22Rv1 (cell line): ENCODE results near the gene PSME3.

Experiments used
- H3K27ac ChIP-seq: fragments of 450-650 bp; 2 replicates; pipeline ENCODE4 v1.5.1; 2017
- ZFX ChIP-seq: fragments of 450-650 bp; IDR thresholded peaks from 2 replicates; pipeline ENCODE4 v1.6.1; 2017; ENCODE audit warnings: antibody characterized with exemption, borderline replicate concordance
- TF ChIP-seq, protein P1 (sequence below): fragments of 450-650 bp; IDR thresholded peaks from 2 replicates; pipeline ENCODE4 v1.5.1; 2017; ENCODE audit warnings: mild to moderate bottlenecking

Gene PSME3

DNA sequence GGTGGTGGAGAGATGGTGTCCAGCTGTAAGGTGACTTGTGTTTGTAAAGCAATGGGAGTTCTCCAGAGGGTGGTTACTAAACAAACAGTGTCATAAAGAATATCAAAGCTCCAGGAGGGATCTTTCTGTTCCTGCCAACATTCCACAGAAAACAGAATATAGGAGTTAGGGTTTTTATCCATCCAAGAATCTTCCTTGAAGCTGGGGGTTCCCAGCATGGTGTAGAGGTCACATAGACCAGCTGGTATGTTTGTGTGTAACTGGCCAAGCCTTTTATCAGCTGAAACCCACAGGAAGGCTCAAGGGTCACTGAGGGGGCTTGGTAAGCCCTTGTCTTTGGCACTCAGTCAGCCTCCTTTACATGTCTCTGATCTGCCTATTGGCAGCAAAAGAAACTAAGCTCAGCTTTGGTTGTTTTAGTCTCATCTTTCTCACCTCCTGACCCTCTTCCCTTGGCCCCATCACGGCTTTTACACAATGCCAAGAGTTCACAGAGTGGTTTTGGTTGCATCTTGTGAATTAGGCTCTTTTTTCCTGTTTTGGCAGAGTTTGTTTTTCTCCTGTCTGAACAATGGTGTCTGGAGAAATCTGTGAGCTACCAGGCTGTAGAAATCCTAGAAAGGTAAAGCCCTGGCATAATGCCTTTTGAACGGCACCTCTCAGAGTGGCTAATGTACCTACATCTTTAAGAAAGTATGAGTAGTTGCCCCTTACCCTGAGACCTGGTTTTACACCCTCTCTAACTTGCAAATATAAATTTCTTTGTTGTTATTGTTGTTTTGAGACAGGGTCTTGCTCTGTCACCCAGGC lies 29.9 kb upstream of the PSME3 start:
- H3K27ac ChIP-seq = peak overlapping the region; percentile 98

DNA sequence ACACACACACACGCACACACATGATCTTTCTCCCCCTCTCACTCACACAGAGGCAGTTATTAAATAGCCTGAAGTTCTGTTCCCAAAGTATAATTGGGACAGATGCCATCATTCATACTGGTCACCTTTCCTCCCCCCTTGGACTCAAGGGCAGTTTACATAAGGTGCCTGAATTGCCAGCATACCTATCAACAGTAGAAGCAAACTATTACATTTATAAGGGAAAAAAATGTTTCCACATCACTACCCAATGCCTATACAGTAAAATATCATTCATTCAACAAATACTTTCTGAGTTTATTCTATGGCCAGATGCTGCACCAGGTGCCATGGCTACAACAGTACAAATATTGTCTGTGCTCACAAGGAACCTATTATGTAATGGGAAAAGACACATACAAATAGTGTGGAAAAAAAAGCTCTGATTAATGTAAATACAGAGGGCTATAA lies 28.3 kb upstream of the PSME3 start:
- TF ChIP-seq, protein P1, sequence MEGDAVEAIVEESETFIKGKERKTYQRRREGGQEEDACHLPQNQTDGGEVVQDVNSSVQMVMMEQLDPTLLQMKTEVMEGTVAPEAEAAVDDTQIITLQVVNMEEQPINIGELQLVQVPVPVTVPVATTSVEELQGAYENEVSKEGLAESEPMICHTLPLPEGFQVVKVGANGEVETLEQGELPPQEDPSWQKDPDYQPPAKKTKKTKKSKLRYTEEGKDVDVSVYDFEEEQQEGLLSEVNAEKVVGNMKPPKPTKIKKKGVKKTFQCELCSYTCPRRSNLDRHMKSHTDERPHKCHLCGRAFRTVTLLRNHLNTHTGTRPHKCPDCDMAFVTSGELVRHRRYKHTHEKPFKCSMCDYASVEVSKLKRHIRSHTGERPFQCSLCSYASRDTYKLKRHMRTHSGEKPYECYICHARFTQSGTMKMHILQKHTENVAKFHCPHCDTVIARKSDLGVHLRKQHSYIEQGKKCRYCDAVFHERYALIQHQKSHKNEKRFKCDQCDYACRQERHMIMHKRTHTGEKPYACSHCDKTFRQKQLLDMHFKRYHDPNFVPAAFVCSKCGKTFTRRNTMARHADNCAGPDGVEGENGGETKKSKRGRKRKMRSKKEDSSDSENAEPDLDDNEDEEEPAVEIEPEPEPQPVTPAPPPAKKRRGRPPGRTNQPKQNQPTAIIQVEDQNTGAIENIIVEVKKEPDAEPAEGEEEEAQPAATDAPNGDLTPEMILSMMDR = no peak
- TF ChIP-seq ZFX = no peak
- peak overlapping the region; percentile 98 for H3K27ac ChIP-seq

More for the DNA sequence above, 29.9 kb upstream of the PSME3 start:
- TF ChIP-seq, protein P1 = no peak
- no peak for TF ChIP-seq ZFX

DNA sequence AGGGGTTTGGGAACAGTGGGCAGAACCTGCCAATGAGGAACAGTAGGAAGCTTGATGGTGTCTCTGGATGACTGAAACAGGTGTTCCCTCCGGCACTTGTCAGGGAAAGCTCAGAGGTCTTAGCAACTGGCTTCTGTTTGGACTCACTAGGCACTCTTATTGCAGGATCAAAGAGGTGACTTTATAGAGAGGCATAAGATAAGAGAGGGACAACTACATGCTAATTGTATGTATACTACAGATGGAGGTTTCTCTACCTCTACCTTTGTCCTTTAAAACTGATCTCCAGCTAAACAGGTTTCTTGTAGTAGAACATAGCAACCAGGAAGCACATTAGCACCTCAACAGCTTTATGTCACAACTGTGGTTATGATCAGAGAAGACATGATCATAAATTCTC lies 26.9 kb upstream of the PSME3 start:
- no peak for TF ChIP-seq ZFX
- TF ChIP-seq, protein P1 = no peak
- peak overlapping the region; percentile 98 for H3K27ac ChIP-seq

DNA sequence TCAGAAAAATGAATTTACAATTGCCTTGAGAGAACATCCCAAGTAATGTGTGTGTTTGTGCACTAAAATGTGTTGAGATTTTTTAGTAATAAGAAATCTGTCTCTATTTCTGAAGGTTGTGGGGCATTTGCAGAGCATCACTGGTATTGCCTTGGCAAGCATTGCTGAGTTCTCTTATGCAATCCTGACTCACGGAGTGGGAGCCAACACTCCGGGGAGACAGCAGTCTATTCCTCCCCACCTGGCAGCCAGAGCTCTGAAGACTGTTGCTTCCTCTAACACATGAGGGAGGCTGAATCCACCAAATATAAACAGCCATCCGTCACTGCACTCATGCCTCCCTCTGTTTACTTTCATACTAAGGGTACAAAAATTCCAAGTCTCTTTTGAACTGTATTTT lies 23.9 kb upstream of the PSME3 start:
- TF ChIP-seq ZFX = no peak
- TF ChIP-seq, protein P1 = no peak
- H3K27ac ChIP-seq = no peak overlapping the region

DNA sequence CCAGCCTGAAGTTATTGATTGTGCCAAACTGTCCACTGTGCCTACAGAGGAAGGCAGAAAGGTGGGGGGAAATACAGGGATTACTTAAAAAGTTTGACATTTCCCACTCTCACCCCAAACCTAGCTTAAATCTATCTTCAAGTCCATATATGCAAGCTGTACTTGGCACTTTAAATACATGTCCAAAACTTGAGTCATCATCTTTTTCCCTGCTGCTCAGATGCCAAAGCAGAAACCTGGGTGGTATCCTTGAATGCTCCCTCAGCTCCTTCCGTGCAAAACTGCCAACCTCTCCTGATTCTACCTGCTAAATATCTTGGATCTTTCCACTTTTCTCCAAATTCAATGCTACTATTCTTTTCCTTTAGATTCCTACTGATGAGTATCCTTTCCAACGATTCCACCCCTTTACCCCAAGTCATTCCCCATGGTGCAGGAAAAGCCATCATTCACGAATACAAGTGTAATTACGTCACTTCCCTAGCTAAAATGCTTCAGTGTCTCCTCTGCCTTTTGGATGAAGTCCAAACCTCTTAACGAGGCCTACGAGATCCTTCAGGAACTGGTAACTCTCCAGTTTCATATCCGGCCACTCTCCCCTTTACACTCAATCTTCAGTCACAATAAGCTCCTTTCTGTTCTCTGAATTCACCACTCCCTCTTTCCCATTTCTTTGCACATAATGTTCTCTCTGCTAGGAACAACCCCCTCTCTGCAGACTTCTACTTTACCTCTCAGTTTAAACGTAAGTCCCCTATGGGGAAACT lies 18.4 kb upstream of the PSME3 start:
- no peak for TF ChIP-seq ZFX
- TF ChIP-seq, protein P1 = no peak
- no peak overlapping the region for H3K27ac ChIP-seq

DNA sequence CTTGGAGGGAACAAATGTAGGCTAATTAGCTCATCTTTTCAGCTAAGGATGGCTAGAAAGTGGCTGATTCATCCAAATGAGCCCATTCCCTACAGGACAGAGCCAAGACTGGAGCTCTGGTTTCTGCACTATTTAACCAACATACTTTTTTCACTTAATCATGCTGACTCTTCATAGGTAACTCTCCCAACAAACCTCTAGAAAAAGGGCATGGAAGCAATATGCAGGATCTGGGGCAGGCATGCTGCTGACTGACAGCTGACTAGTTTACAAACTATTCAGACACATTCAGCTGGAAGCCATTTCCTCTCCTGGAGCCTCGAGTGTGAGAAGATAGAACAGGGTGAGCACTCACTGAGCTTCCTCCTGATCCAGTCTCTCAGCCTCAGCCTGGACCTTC lies 15.3 kb upstream of the PSME3 start:
- no peak overlapping the region for H3K27ac ChIP-seq
- TF ChIP-seq ZFX = no peak
- TF ChIP-seq, protein P1 = no peak

DNA sequence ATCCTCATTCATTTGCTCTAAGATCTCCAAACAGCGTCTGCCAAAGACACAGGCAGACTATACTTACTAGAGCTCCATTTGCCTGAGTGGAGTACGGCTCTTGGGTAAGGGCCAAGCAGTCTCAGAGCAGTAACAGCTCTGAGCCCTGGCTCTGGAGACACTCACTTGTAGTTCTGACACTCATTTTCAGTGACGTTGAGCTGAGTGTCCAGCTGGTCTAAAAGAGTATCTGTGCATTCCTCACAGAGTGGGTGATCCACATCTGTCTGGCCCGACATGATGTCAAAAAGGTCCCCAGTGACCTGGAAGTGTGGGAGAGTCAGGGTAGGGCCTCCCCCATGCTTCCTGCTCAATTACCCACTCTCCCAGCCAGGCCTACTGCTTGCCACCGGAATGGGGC lies 14.8 kb upstream of the PSME3 start:
- H3K27ac ChIP-seq = no peak overlapping the region
- TF ChIP-seq, protein P1 = no peak
- TF ChIP-seq ZFX = no peak
